ENCODE data around the gene RAB5B. TPM values are rescaled to one million over a fixed set of nuclear protein-coding genes. Genes with fewer than 3 reads are reported as not detected.

Gene RAB5B, protein sequence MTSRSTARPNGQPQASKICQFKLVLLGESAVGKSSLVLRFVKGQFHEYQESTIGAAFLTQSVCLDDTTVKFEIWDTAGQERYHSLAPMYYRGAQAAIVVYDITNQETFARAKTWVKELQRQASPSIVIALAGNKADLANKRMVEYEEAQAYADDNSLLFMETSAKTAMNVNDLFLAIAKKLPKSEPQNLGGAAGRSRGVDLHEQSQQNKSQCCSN
- total RNA-seq: 100 to 1,000 TPM in 1 of 2 donors, 10 to 100 TPM in 1; 93.5 to 108 TPM

DNA sequence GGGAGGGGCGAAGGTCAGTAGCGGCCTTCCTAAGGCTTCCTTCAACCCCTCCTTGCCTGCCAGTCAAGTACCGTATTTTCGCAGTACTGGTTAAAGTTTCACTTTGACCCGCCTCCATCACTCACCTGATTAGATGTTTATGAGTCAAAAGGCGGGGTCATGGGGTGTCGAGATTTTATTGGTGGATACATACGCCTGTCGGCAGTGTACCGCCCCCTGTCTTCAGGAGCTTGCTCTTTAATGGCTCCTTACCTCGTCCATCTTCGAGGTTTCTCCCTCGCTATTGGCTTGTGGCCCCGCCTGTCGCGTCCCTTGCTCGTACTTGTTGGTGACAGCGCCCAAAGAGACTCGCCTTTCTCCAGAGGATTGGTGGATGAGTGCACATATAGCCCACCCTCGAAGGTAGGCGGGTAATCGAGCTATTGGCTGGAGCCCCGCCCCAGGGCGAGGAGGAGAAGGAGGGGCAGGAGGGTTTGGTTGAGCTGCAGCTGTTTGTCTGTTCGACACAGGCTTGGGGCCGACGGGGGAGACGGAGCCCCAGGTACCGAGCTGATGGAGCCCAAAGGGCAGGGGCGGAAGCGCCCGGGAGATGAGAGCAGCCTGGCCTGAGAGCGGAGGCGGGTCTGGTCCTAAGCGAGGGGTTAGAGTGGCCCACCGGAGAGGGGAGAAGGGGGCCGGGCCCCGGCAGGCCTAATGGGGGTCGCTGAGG, at the start of gene RAB5B:
Gene RAB5B, plus strand, starts transcription at position 480 of the 709 bp plus-strand sequence. CDS start 12,883 bp downstream, outside the sequence.
- H3K4me1 ChIP-seq: peaks cover 0 to 27% of the 10 kb centered on the region in 2 donors
- H3K36me3 ChIP-seq: no peaks in the 10 kb centered on the region
- no peaks in the 10 kb centered on the region for H3K9me3 ChIP-seq
- DNase-seq (ENCODE audit: low spot score): peak; percentile 100
- H3K27me3 ChIP-seq: no peaks in the 10 kb centered on the region
- peak within 1 kb of the TSS; percentile 95 for H3K27ac ChIP-seq
- H3K4me3 ChIP-seq: peak within 1 kb of the TSS; percentile 94 to 96
- TF ChIP-seq, protein P1, sequence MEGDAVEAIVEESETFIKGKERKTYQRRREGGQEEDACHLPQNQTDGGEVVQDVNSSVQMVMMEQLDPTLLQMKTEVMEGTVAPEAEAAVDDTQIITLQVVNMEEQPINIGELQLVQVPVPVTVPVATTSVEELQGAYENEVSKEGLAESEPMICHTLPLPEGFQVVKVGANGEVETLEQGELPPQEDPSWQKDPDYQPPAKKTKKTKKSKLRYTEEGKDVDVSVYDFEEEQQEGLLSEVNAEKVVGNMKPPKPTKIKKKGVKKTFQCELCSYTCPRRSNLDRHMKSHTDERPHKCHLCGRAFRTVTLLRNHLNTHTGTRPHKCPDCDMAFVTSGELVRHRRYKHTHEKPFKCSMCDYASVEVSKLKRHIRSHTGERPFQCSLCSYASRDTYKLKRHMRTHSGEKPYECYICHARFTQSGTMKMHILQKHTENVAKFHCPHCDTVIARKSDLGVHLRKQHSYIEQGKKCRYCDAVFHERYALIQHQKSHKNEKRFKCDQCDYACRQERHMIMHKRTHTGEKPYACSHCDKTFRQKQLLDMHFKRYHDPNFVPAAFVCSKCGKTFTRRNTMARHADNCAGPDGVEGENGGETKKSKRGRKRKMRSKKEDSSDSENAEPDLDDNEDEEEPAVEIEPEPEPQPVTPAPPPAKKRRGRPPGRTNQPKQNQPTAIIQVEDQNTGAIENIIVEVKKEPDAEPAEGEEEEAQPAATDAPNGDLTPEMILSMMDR (IDR thresholded peaks at IDR 0.05): no peak

DNA sequence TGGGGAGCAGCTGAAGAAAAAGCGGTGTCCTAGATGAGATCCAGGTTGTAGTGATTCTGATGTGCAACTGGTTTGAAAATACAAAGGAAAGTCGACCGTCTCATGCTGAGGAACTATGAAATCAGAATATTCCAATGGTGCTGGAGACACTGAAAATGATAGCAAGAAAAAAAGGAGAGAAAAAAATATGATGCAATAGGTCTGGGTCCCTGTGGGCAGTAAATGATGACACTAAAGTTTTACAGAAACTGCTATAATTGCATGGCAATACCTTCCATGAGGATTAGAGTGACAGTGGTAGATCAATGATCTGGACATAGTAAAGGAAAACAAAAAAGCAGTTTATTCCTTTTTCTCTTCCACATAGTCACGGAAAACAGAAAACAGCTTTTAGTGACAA, 48.5 kb upstream of the RAB5B start:
- Histone ChIP-seq H3K27me3 (no peaks in the 10 kb centered on the region), H3K4me1 (peaks cover 0 to 32% of the 10 kb centered on the region in 2 donors), H3K27ac (no peak overlapping the region), H3K4me3 (no peak overlapping the region), H3K36me3 (no peaks in the 10 kb centered on the region), H3K9me3 (no peaks in the 10 kb centered on the region)
- TF ChIP-seq, protein P1 (IDR thresholded peaks at IDR 0.05): no peak
- DNase-seq (ENCODE audit: low spot score): no peak

DNA sequence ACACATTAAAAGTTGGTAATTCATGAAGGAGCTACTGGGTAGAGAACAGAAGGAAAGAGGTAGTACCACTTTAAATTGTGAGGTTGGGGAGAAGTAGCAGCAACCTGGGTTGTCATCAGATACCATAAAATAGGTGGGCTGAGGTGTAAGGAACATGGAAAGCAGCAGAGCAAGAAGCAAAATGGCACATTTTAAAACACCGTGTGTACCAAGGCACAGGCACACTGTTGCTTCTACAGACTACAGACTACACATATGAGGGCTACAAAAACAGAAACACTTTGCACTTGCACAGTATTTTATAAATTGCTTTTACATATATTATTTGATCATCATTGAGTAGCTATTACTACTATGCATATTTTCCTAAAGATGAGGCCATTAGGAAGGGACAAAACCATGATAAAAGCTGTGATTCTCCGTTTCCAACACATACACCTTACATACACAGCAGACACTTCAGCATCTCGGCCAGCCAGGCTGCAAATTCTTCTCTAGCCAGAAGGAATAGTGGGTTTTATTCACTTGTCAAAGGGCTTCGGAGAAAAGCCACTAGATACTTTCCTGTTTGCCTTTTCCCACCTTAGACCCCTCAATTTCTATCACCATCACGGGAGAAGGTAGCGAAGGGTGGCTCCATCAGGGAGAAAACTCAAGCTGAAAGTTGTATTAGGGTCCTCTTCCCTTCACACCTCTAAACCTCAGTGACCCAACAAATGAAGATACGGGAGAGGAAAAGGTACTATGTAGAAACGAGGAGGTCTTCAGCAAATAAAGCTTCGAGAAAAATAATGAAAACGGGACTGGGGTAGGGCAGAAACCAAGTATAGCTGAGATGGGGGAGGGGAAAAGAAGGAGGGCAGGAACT, 47.8 kb upstream of the RAB5B start:
- no peaks in the 10 kb centered on the region for H3K27me3 ChIP-seq
- H3K4me1 ChIP-seq: peaks cover 0 to 35% of the 10 kb centered on the region in 2 donors
- H3K36me3 ChIP-seq: no peaks in the 10 kb centered on the region
- peak overlapping the region; percentile 78 to 93 for H3K4me3 ChIP-seq
- H3K9me3 ChIP-seq: no peaks in the 10 kb centered on the region
- peak overlapping the region; percentile 94 to 99 for H3K27ac ChIP-seq
- TF ChIP-seq, protein P1 (IDR thresholded peaks at IDR 0.05): no peak
- no peak for DNase-seq (ENCODE audit: low spot score)

DNA sequence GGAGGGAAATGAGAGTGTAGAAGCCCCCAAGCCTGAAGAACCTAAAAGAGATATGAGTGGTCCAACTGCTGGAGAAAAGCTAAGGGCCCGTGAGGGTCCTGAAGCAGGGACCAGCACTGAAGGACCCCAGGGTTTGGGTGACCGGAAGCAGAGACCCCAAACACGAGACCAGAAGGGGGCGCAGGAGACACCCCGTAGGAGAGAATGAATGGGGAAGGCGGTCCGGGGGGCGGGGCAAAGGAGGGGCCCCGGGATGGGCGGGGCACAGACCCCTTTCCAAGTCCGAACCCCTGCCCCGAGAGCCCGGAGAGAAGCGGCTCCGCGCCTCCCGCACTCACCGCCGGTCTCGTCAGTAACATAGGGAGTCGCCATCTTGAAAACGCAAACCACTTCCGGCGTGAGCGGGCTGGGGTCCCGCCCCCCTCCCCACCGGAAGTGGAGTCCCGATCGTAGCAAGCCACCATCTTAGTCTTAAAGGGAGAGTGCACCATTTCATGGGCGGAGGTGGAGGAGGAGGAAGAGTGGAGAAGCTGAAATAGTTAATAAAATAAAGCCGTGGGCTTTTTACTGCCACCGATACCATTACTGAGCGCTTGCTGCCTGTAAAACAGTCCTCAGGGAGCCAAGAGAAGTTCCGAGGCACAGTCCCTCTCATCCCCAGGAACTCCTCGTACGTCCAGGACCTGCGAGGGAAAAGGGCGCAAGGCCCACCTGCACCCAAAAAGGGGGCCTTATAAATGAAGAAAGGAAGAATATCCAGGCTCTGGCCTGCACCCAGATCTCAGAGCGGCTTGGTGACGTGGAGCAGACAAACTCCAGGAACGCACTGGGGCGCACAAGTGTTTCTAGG, 46.9 kb upstream of the RAB5B start:
- H3K9me3 ChIP-seq: no peaks in the 10 kb centered on the region
- TF ChIP-seq, protein P1 (IDR thresholded peaks at IDR 0.05): peak; percentile 84 to 90
- no peaks in the 10 kb centered on the region for H3K36me3 ChIP-seq
- peaks cover 0 to 37% of the 10 kb centered on the region in 2 donors for H3K4me1 ChIP-seq
- DNase-seq (ENCODE audit: low spot score): peak; percentile 91
- no peaks in the 10 kb centered on the region for H3K27me3 ChIP-seq
- peak overlapping the region; percentile 78 to 93 for H3K4me3 ChIP-seq
- H3K27ac ChIP-seq: peak overlapping the region; percentile 94 to 99

Measured in right atrium auricular region (tissue), 2 donors.